ENCODE results near the gene AARS2.

DNA sequence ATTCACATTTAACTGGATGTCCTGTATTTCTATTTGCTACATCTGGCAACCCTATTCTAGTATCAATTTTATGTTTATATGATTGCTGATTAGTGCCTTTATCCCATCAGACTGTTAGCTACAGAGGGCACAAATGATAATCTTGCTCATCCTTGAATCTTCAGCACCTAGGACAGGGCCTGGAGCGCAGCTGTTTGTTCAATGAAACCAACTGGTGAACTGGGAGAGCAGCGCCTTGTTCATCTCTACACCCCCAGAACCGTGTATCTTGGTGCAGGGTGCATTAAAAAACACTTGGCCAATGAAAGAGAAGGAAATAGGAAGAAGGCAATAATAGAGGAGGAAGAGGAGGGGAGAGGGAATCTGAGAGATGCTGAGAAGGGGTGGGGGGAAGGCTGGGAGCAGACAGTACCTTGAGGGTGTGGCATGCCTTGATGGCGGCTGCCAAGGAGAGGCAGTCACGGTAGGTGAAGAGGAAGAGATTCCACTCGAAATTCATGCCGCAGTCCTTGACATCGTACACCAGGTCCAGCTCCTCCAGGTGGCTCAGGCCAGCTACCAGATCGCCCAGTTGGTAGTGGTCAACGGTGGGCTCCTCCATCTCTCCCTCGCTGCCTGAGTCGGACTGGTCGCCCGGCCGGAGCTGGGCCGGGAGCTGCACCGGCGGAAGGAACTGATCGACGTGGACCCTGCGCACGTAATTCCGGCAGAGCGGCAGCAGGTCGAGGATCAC lies 27.4 kb downstream of the AARS2 start:
- TF ChIP-seq, protein P1, sequence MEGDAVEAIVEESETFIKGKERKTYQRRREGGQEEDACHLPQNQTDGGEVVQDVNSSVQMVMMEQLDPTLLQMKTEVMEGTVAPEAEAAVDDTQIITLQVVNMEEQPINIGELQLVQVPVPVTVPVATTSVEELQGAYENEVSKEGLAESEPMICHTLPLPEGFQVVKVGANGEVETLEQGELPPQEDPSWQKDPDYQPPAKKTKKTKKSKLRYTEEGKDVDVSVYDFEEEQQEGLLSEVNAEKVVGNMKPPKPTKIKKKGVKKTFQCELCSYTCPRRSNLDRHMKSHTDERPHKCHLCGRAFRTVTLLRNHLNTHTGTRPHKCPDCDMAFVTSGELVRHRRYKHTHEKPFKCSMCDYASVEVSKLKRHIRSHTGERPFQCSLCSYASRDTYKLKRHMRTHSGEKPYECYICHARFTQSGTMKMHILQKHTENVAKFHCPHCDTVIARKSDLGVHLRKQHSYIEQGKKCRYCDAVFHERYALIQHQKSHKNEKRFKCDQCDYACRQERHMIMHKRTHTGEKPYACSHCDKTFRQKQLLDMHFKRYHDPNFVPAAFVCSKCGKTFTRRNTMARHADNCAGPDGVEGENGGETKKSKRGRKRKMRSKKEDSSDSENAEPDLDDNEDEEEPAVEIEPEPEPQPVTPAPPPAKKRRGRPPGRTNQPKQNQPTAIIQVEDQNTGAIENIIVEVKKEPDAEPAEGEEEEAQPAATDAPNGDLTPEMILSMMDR (IDR thresholded peaks at IDR 0.05) = no peak
- no peak for TF ChIP-seq POLR2A (IDR thresholded peaks at IDR 0.05)
